Suprapubic skin (tissue), 4 donors: ENCODE data around the gene AGR3. TPM values are rescaled to one million over a fixed set of nuclear protein-coding genes. Genes with fewer than 3 reads are reported as not detected.

Experiments
- DNase-seq, 2 donors: peaks; one replicate each; pipeline ENCODE4 v3.0.0-alpha.2; 2019; ENCODE audit warnings: low spot score in 2 of 2
- H3K27ac ChIP-seq: fragments of 200-600 bp; sonication (generic); one replicate; pipeline ENCODE4 v1.5.1; 2019
- H3K27me3 ChIP-seq: fragments of 200-600 bp; sonication (generic); one replicate; pipeline ENCODE4 v1.5.1; 2019
- H3K36me3 ChIP-seq: fragments of 200-600 bp; sonication (generic); one replicate; pipeline ENCODE4 v1.5.1; 2019
- H3K4me1 ChIP-seq: fragments of 200-600 bp; sonication (generic); one replicate; pipeline ENCODE4 v1.5.1; 2019
- H3K4me3 ChIP-seq: fragments of 200-600 bp; sonication (generic); one replicate; pipeline ENCODE4 v1.5.1; 2019; ENCODE audit warnings: mild to moderate bottlenecking
- H3K9me3 ChIP-seq: fragments of 200-600 bp; sonication (generic); one replicate; pipeline ENCODE4 v1.5.1; 2019
- EP300 ChIP-seq: sonication (generic); formaldehyde crosslinking; IDR thresholded peaks from one replicate; pipeline ENCODE4 v1.6.1; 2017; ENCODE audit warnings: antibody characterized with exemption
- POLR2A ChIP-seq, 2 donors: fragments of 450-650 bp; IDR thresholded peaks; one replicate each; pipeline ENCODE4 v1.6.1; 2017; ENCODE audit warnings: antibody characterized with exemption in 2 of 2, mild to moderate bottlenecking in 2 of 2, moderate library complexity in 2 of 2
- POLR2AphosphoS5 ChIP-seq, 3 donors: sonication (generic); formaldehyde crosslinking; IDR thresholded peaks; one replicate each; pipeline ENCODE4 v1.6.1; 2017; ENCODE audit warnings: antibody characterized with exemption in 3 of 3
- WGBS: methylation state at CpG from one replicate; pipeline ENCODE4 v1.1.5; 2018; 5-methylcytosine and 5-hydroxymethylcytosine counted together
- total RNA-seq, 4 donors: library from RNA; depleted of rRNA; stranded (reverse); fragments of >200 nt; gene quantifications; one replicate each; pipeline ENCODE4 v1.1.0, GENCODE V29; 2016
- TF ChIP-seq, protein P1 (sequence below), 2 donors: fragments of 200-600 bp in 1 of 2; fragments of 450-650 bp in 1 of 2; sonication (generic) in 1 of 2; IDR thresholded peaks; one replicate each; pipeline ENCODE4 v1.5.1; 2016 to 2019; ENCODE audit warnings: antibody characterized with exemption in 2 of 2, mild to moderate bottlenecking in 1 of 2, moderate library complexity in 1 of 2

The AGR3 gene
- total RNA-seq, 4 donors from 2014 or later: 3.9 TPM; not detected in 3

DNA sequence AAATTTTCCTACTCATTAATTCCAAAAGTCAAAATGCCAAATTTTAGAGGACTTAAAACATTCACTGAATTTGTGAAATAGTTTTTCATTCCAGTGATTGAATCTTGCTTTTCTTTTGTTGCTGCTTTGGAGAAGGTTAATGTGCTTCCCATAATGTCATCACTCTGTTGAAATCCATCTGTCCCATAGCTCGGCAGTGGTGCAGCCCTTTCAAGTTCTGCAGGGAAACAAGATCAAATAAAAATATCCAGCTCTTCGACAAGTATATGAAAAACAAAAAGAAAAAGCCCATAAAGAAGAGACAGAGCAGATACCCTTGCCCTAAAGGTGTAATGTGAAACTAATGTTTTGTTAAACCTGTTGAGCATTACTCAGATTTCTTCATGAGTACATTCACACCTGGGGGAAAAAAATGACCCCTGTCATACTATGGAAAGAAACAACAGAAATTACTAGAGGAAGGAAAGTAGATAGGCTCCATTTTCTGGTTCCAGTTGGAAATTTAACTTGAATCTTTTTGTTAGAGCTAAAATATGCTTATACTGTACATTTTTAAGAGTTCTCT, 35.1 kb downstream of the AGR3 start:
- 52% methylated on average over 2 of the region's 2 CpGs for WGBS
- DNase-seq: no peak
- H3K4me3 ChIP-seq: no peak overlapping the region
- H3K36me3 ChIP-seq: no peaks in the 10 kb centered on the region
- H3K27me3 ChIP-seq: no peaks in the 10 kb centered on the region
- TF ChIP-seq POLR2AphosphoS5 (IDR thresholded peaks at IDR 0.05): no peak
- TF ChIP-seq EP300: no peak
- no peak for TF ChIP-seq POLR2A (IDR thresholded peaks at IDR 0.05)
- TF ChIP-seq, protein P1, sequence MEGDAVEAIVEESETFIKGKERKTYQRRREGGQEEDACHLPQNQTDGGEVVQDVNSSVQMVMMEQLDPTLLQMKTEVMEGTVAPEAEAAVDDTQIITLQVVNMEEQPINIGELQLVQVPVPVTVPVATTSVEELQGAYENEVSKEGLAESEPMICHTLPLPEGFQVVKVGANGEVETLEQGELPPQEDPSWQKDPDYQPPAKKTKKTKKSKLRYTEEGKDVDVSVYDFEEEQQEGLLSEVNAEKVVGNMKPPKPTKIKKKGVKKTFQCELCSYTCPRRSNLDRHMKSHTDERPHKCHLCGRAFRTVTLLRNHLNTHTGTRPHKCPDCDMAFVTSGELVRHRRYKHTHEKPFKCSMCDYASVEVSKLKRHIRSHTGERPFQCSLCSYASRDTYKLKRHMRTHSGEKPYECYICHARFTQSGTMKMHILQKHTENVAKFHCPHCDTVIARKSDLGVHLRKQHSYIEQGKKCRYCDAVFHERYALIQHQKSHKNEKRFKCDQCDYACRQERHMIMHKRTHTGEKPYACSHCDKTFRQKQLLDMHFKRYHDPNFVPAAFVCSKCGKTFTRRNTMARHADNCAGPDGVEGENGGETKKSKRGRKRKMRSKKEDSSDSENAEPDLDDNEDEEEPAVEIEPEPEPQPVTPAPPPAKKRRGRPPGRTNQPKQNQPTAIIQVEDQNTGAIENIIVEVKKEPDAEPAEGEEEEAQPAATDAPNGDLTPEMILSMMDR (IDR thresholded peaks at IDR 0.05): no peak
- H3K9me3 ChIP-seq: no peaks in the 10 kb centered on the region
- no peaks in the 10 kb centered on the region for H3K4me1 ChIP-seq
- H3K27ac ChIP-seq: no peak overlapping the region

DNA sequence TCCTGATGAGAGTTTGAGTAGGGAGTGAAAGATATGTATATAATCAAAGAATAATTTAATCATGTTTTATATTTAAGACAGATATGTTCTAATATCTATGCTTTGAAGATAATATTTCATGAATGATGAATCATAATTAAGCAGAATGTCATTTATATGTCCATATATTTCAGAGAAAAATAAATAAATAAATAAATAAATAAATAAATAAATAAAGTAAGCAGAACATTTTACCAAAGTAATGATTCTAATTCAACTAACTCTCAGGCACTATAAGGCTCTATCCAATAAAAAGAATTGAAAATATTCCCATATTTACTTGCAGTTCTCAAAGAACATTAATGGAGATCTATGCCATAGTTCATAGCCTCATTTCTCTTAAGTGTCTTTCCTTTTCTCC, 36.0 kb downstream of the AGR3 start:
- no peak for DNase-seq
- no peaks in the 10 kb centered on the region for H3K36me3 ChIP-seq
- no peaks in the 10 kb centered on the region for H3K27me3 ChIP-seq
- TF ChIP-seq, protein P1 (IDR thresholded peaks at IDR 0.05): no peak
- H3K4me3 ChIP-seq: no peak overlapping the region
- H3K9me3 ChIP-seq: no peaks in the 10 kb centered on the region
- H3K4me1 ChIP-seq: no peaks in the 10 kb centered on the region
- H3K27ac ChIP-seq: no peak overlapping the region

DNA sequence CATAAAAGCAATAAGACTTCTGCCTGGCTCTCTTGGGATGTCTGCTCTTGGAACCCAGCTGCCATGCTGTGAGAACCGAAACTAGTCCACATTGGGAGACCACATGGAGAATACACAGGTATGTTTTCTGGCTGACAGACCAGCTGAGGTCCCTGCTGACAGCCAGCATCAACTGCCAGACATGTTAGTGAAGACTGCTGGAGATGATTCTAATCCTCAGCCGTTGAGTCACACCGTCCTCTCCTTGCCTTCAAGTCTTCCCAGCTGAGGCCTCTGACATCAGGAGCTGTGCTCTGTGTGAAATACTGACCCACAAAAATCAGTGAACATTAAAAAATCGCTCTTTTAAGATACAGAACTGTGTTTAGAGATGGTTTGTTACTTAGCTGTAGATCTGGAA, 40.1 kb downstream of the AGR3 start:
- WGBS: 90% methylated on average over 4 of the region's 4 CpGs
- H3K9me3 ChIP-seq: no peaks in the 10 kb centered on the region

GRCh38 chr7:16840094-16840493, 41.7 kb downstream of the AGR3 start:
- Histone ChIP-seq H3K4me3 (no peak overlapping the region), H3K4me1 (no peaks in the 10 kb centered on the region), H3K9me3 (no peaks in the 10 kb centered on the region), H3K27ac (no peak overlapping the region), H3K27me3 (no peaks in the 10 kb centered on the region), H3K36me3 (no peaks in the 10 kb centered on the region)
- no peak for TF ChIP-seq POLR2AphosphoS5 (IDR thresholded peaks at IDR 0.05)
- no peak for TF ChIP-seq EP300
- TF ChIP-seq, protein P1 (IDR thresholded peaks at IDR 0.05): no peak
- TF ChIP-seq POLR2A (IDR thresholded peaks at IDR 0.05): no peak
- no peak for DNase-seq
- 88% methylated on average over 6 of the region's 6 CpGs for WGBS

More for the DNA sequence above, 40.1 kb downstream of the AGR3 start:
- H3K27ac ChIP-seq: no peak overlapping the region
- TF ChIP-seq, protein P1 (IDR thresholded peaks at IDR 0.05): no peak
- TF ChIP-seq POLR2A (IDR thresholded peaks at IDR 0.05) (no peak), EP300 (no peak), POLR2AphosphoS5 (IDR thresholded peaks at IDR 0.05) (no peak)
- no peaks in the 10 kb centered on the region for H3K27me3 ChIP-seq
- no peaks in the 10 kb centered on the region for H3K4me1 ChIP-seq
- no peak overlapping the region for H3K4me3 ChIP-seq
- DNase-seq: no peak
- H3K36me3 ChIP-seq: no peaks in the 10 kb centered on the region

GRCh38 chr7:16839646-16840045, 42.1 kb downstream of the AGR3 start:
- H3K27ac ChIP-seq: no peak overlapping the region
- H3K4me3 ChIP-seq: no peak overlapping the region
- no peak for DNase-seq
- no peaks in the 10 kb centered on the region for H3K9me3 ChIP-seq
- TF ChIP-seq, protein P1 (IDR thresholded peaks at IDR 0.05): no peak
- no peak for TF ChIP-seq POLR2A (IDR thresholded peaks at IDR 0.05)
- no peak for TF ChIP-seq POLR2AphosphoS5 (IDR thresholded peaks at IDR 0.05)
- no peak for TF ChIP-seq EP300
- no peaks in the 10 kb centered on the region for H3K4me1 ChIP-seq
- H3K27me3 ChIP-seq: no peaks in the 10 kb centered on the region
- WGBS: 39% methylated on average over 2 of the region's 2 CpGs
- no peaks in the 10 kb centered on the region for H3K36me3 ChIP-seq
